H1 (cell line): ENCODE measurements around the gene CELF3. TPM values are rescaled to one million over a fixed set of nuclear protein-coding genes. Genes with fewer than 3 reads are reported as not detected.

Source experiments
- CTCF ChIA-PET: fragments of 300-600 bp; sonication (Branson Sonifier 250); formaldehyde crosslinking; loops from one replicate; lab custom pipeline; 2021; ENCODE audit not compliant: partially characterized antibody; lab: Charles Lee
- POLR2A ChIA-PET: fragments of 300-600 bp; sonication (Branson Sonifier 250); formaldehyde crosslinking; loops from one replicate; lab custom pipeline; 2021; ENCODE audit warnings: inconsistent platforms; ENCODE audit not compliant: partially characterized antibody; lab: Charles Lee
- DNase-seq, 2 experiments: peaks; one replicate each; pipeline versions ENCODE4 v3.0.0 to v3.0.0-alpha.2; 2010 to 2022; ENCODE audit warnings: low spot score in 2 of 2, low read depth in 1 of 2, mixed read lengths in 1 of 2
- FAIRE-seq: peaks from 2 replicates; lab custom pipeline; 2011; peaks lifted over from hg19 to GRCh38; lab: Jason Lieb, UNC
- H2AFZ ChIP-seq: 2 replicates; pipeline ENCODE4 v1.8.1; 2012; ENCODE audit warnings: low read length, inconsistent platforms
- H2AK5ac ChIP-seq: 2 replicates; pipeline ENCODE4 v1.6.1; 2013; ENCODE audit warnings: low read depth, low read length
- H2BK120ac ChIP-seq: replicated peaks from 2 replicates; pipeline ENCODE3; 2013; ENCODE audit warnings: low read depth, low read length, inconsistent platforms
- H2BK12ac ChIP-seq: 2 replicates; pipeline ENCODE4 v1.6.1; 2013; ENCODE audit warnings: low read depth, low read length
- H2BK15ac ChIP-seq: 2 replicates; pipeline ENCODE4 v1.6.1; 2013; ENCODE audit warnings: low read length
- H2BK20ac ChIP-seq: 2 replicates; pipeline ENCODE4 v1.6.1; 2013; ENCODE audit warnings: low read length
- H2BK5ac ChIP-seq: 2 replicates; pipeline ENCODE4 v1.6.1; 2013; ENCODE audit warnings: low read depth, low read length
- H3K14ac ChIP-seq: 2 replicates; pipeline ENCODE4 v1.6.1; 2013; ENCODE audit warnings: inconsistent platforms; ENCODE audit not compliant: insufficient read length
- H3K18ac ChIP-seq: 2 replicates; pipeline ENCODE4 v1.6.1; 2013; ENCODE audit warnings: low read length; ENCODE audit errors: extremely low read depth
- H3K23ac ChIP-seq: 2 replicates; pipeline ENCODE4 v1.6.1; 2013; ENCODE audit warnings: inconsistent platforms; ENCODE audit not compliant: insufficient read length
- H3K23me2 ChIP-seq: 2 replicates; pipeline ENCODE4 v1.6.1; 2013; ENCODE audit warnings: low read depth, low read length
- H3K27ac ChIP-seq: 2 replicates; pipeline ENCODE4 v1.6.1; 2011; ENCODE audit warnings: low read depth, low read length, inconsistent platforms
- H3K27me3 ChIP-seq, 4 experiments: replicated peaks in 1 of 4; 1 replicate in 1 of 4; 2 replicates in 3 of 4; pipeline versions ENCODE4 v1.6.1 to v1.8.1; 2011 to 2013; ENCODE audit warnings: low read length in 3 of 4, mild to moderate bottlenecking in 3 of 4, inconsistent platforms in 2 of 4, mixed read lengths in 2 of 4, moderate library complexity in 1 of 4; ENCODE audit not compliant: control insufficient read depth in 3 of 4, insufficient read depth in 3 of 4; ENCODE audit errors: extremely low read depth in 1 of 4
- H3K36me3 ChIP-seq, 4 experiments: 2 replicates each; pipeline versions ENCODE4 v1.6.1 to v1.8.1; 2011 to 2013; ENCODE audit warnings: mild to moderate bottlenecking in 4 of 4, low read length in 3 of 4, moderate library complexity in 2 of 4, control low read depth in 1 of 4, inconsistent platforms in 1 of 4; ENCODE audit not compliant: insufficient read depth in 4 of 4, control insufficient read depth in 2 of 4
- H3K4ac ChIP-seq: replicated peaks from 2 replicates; pipeline ENCODE3; 2013; ENCODE audit warnings: low read length, low read depth, mixed read lengths, inconsistent platforms; ENCODE audit not compliant: insufficient read length
- H3K4me1 ChIP-seq, 4 experiments: replicated peaks in 1 of 4; 1 replicate in 1 of 4; 2 replicates in 3 of 4; pipeline versions ENCODE4 v1.6.1 to v1.8.1; 2011 to 2013; ENCODE audit warnings: low read length in 3 of 4, inconsistent platforms in 2 of 4, mixed read lengths in 1 of 4; ENCODE audit not compliant: insufficient read depth in 4 of 4, control insufficient read depth in 3 of 4
- H3K4me2 ChIP-seq, 2 experiments: 2 replicates each; pipeline versions ENCODE4 v1.6.1 to v1.8.1; 2011 to 2013; ENCODE audit warnings: low read depth in 2 of 2, low read length in 2 of 2, control low read depth in 1 of 2, inconsistent platforms in 1 of 2, mild to moderate bottlenecking in 1 of 2; ENCODE audit not compliant: insufficient read depth in 1 of 2
- H3K4me3 ChIP-seq, 4 experiments: fragments of 200-600, 300-600 bp in 1 of 4; sonication (generic), shearing (Covaris generic), sonication (Bioruptor Twin) in 1 of 4; 2 replicates each; pipeline versions ENCODE4 v1.5.1 to v1.8.1; 2011 to 2016; ENCODE audit warnings: low read length in 4 of 4, low read depth in 3 of 4, control low read depth in 2 of 4, inconsistent platforms in 2 of 4, mild to moderate bottlenecking in 2 of 4, mixed read lengths in 1 of 4, moderate library complexity in 1 of 4; ENCODE audit not compliant: insufficient read depth in 2 of 4; ENCODE audit errors: extremely low read depth in 1 of 4
- H3K56ac ChIP-seq: replicated peaks from 2 replicates; pipeline ENCODE3; 2013; ENCODE audit warnings: low read depth, mild to moderate bottlenecking, mixed read lengths, low read length, inconsistent platforms; ENCODE audit not compliant: insufficient read length
- H3K79me1 ChIP-seq: 2 replicates; pipeline ENCODE4 v1.6.1; 2013; ENCODE audit warnings: low read depth, low read length, control low read depth
- H3K79me2 ChIP-seq, 2 experiments: 2 replicates each; pipeline versions ENCODE4 v1.6.1 to v1.8.1; 2012 to 2013; ENCODE audit warnings: low read length in 2 of 2, mild to moderate bottlenecking in 2 of 2, inconsistent platforms in 1 of 2; ENCODE audit not compliant: insufficient read depth in 2 of 2, control insufficient read depth in 1 of 2
- H3K9ac ChIP-seq, 4 experiments: replicated peaks in 1 of 4; 1 replicate in 1 of 4; 2 replicates in 3 of 4; pipeline versions ENCODE4 v1.6.1 to v1.8.1; 2011 to 2013; ENCODE audit warnings: low read depth in 3 of 4, low read length in 3 of 4, control low read depth in 2 of 4, mild to moderate bottlenecking in 2 of 4, moderate library complexity in 2 of 4, inconsistent platforms in 1 of 4; ENCODE audit errors: extremely low read depth in 1 of 4
- H3K9me3 ChIP-seq, 2 experiments: 2 replicates each; pipeline versions ENCODE4 v1.6.1 to v1.8.1; 2012 to 2013; ENCODE audit warnings: mild to moderate bottlenecking in 2 of 2, moderate library complexity in 2 of 2, control low read depth in 1 of 2, inconsistent platforms in 1 of 2, low read depth in 1 of 2, low read length in 1 of 2, mixed read lengths in 1 of 2; ENCODE audit not compliant: insufficient read depth in 2 of 2
- H4K20me1 ChIP-seq, 2 experiments: replicated peaks in 1 of 2; 2 replicates each; pipeline versions ENCODE3 to v1.8.1; 2011 to 2013; ENCODE audit warnings: inconsistent platforms in 2 of 2, low read length in 2 of 2, mild to moderate bottlenecking in 1 of 2; ENCODE audit not compliant: insufficient read depth in 2 of 2, control insufficient read depth in 1 of 2
- H4K5ac ChIP-seq: 2 replicates; pipeline ENCODE4 v1.6.1; 2013; ENCODE audit warnings: low read length, low read depth, mixed read lengths, inconsistent platforms; ENCODE audit not compliant: insufficient read length
- H4K8ac ChIP-seq: 2 replicates; pipeline ENCODE4 v1.8.0; 2013; ENCODE audit warnings: mild to moderate bottlenecking, moderate library complexity, low read length, inconsistent platforms; ENCODE audit not compliant: insufficient read depth; ENCODE audit errors: extremely low read depth
- H4K91ac ChIP-seq: replicated peaks from 2 replicates; pipeline ENCODE3; 2013; ENCODE audit warnings: low read length, mixed read lengths, inconsistent platforms; ENCODE audit not compliant: insufficient read length
- ATF3 ChIP-seq: IDR thresholded peaks from 2 replicates; pipeline ENCODE4 v1.6.1; 2011; ENCODE audit warnings: low read depth, mild to moderate bottlenecking, low read length; ENCODE audit not compliant: insufficient read depth
- CREB1 ChIP-seq: IDR thresholded peaks from 2 replicates; pipeline ENCODE4 v1.6.1; 2012; ENCODE audit warnings: inconsistent platforms
- HDAC2 ChIP-seq, 2 experiments: fragments of 300-600 bp in 1 of 2; sonication (generic) in 1 of 2; IDR thresholded peaks; 2 replicates each; pipeline ENCODE4 v1.6.1; 2011 to 2012; ENCODE audit warnings: low read depth in 2 of 2, low read length in 2 of 2, mild to moderate bottlenecking in 2 of 2, moderate library complexity in 2 of 2, borderline replicate concordance in 1 of 2, inconsistent platforms in 1 of 2
- KDM1A ChIP-seq: fragments of 200-600, 300-600 bp; sonication (generic); IDR thresholded peaks from 2 replicates; pipeline ENCODE4 v1.7.1; 2016; ENCODE audit warnings: mild to moderate bottlenecking, low read length, borderline replicate concordance
- KDM4A ChIP-seq: IDR thresholded peaks from one replicate; pipeline ENCODE4 v1.7.1; 2012; ENCODE audit warnings: low read depth, mild to moderate bottlenecking, moderate library complexity, low read length, inconsistent platforms; ENCODE audit not compliant: severe bottlenecking
- POLR2AphosphoS5 ChIP-seq: IDR thresholded peaks from 2 replicates; pipeline ENCODE4 v1.6.1; 2011; ENCODE audit warnings: low read depth, low read length
- RBBP5 ChIP-seq: IDR thresholded peaks from 2 replicates; pipeline ENCODE4 v1.7.1; 2012; ENCODE audit warnings: low read depth, mild to moderate bottlenecking, inconsistent platforms, low read length, moderate library complexity, borderline replicate concordance
- RFX5 ChIP-seq: IDR thresholded peaks from 2 replicates; pipeline ENCODE4 v1.6.1; 2011; ENCODE audit warnings: low read depth, low read length, improper control_type of control experiment, borderline replicate concordance
- SP2 ChIP-seq: IDR thresholded peaks from 2 replicates; pipeline ENCODE4 v1.6.1; 2012; ENCODE audit warnings: mild to moderate bottlenecking, low read length, inconsistent platforms
- TAF7 ChIP-seq: optimal IDR thresholded peaks from 2 replicates; pipeline ENCODE3; 2011; ENCODE audit warnings: low read depth, mild to moderate bottlenecking, inconsistent platforms, low read length, moderate library complexity, borderline replicate concordance
- ZNF274 ChIP-seq: IDR thresholded peaks from 2 replicates; pipeline ENCODE4 v1.7.0; 2012; ENCODE audit warnings: low read length, borderline replicate concordance; ENCODE audit errors: extremely low read depth
- WGBS, 2 experiments: shearing (Covaris generic) in 1 of 2; methylation state at CpG; one replicate each; pipeline versions ENCODE4 v1.1.6 to v1.1.7; 2013 to 2015; ENCODE audit warnings: low lambda C conversion rate in 2 of 2, mixed read lengths in 2 of 2, inconsistent platforms in 1 of 2, low coverage in 1 of 2, missing lambda C conversion rate in 1 of 2; ENCODE audit not compliant: insufficient replicate concordance in 2 of 2, insufficient coverage in 1 of 2, insufficient read length in 1 of 2; ENCODE audit errors: extremely low coverage in 1 of 2, missing lambda C conversion rate in 1 of 2; 5-methylcytosine and 5-hydroxymethylcytosine counted together
- polyA plus RNA-seq, 7 experiments: library from polyadenylated mRNA; depleted of rRNA in 3 of 7; stranded (reverse) in 5 of 7; unstranded in 2 of 7; fragments of >200 nt in 5 of 7; fragments of 200-250 nt in 2 of 7; gene quantifications; 1 replicate in 5 of 7; 2 replicates in 1 of 7; 4 replicates in 1 of 7; pipeline versions ENCODE4 v1.2.1 to v1.2.3, GENCODE V29; 2011 to 2013; ENCODE audit warnings: missing spikeins in 2 of 7, mixed read lengths in 2 of 7
- total RNA-seq: library from RNA; stranded (reverse); fragmentation: NEBNext Ultra II Directional; extraction: Animal tissue kit (Norgen Biotek cat#: 25700); gene quantifications from 2 replicates; pipeline ENCODE4 v1.2.1, GENCODE V29; 2021

Gene CELF3
- total and polyA plus RNA-seq, 2 of the 8 experiments (the other 6 are each of a cell fraction or from before 2014, with no cell fraction given) = 0.34 to 1.2 TPM

DNA sequence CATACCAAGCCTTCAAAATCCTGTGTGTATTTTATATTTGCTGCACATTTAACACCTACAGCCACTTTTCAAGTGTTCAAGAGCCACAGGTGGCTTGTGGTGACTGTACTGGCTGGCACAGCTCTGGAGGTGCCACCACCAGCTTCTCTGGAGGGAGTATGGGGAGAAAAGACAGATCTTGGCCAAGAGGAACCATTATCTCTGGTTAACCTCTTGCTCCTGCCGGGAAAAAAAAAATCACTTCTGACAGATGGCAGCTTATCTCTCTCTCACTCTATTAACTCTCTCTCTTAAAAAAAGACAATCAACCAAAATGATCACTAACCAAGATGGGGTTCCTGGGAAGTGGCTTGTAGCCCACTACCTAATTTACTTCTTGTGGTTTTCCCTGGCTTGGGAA, 3.5 kb upstream of the CELF3 start:
- CTCF ChIA-PET = interaction anchor here (0.6 to 1.9 kb wide), 5 partner anchors 13 to 283 kb away, joined by 3 to 10 read pairs (median 3); no protein-coding TSS in a partner anchor
- Histone ChIP-seq H3K4me1 (peaks cover 2 to 12% (median 5%) of the 10 kb centered on the region in 4 experiments), H4K5ac (no peak overlapping the region), H3K36me3 (no peaks in the 10 kb centered on the region), H3K14ac (no peak overlapping the region), H3K27me3 (peaks cover 6 to 34% (median 28%) of the 10 kb centered on the region in 4 experiments), H3K9ac (no peak overlapping the region), H3K23ac (no peak overlapping the region), H3K79me1 (no peaks in the 10 kb centered on the region; the same call in 1 of the 2 replicates), H2AFZ (no peak overlapping the region), H4K91ac (no peak overlapping the region)
- TF ChIP-seq CREB1 = no peak
- TF ChIP-seq RBBP5 = no peak
- TF ChIP-seq ZNF274 = no peak
- no peak for TF ChIP-seq KDM1A
- no peak for TF ChIP-seq TAF7
- no peak for TF ChIP-seq ATF3
- no peak for TF ChIP-seq SP2
- no peak for TF ChIP-seq HDAC2 (IDR thresholded peaks at IDR 0.05; ENCODE audit: borderline replicate concordance in 1 of 2, low read depth in 2 of 2, low read length in 2 of 2)
- TF ChIP-seq POLR2AphosphoS5 = no peak
- TF ChIP-seq KDM4A = no peak
- no peak for TF ChIP-seq RFX5
- TF ChIP-seq, all 59 proteins: peak for 0
- no peak overlapping the region for H3K4ac ChIP-seq
- H3K4me2 ChIP-seq = no peak overlapping the region; a peak in 1 of 4 replicates
- H2BK20ac ChIP-seq = no peak overlapping the region
- DNase-seq (no peak), FAIRE-seq (no peak)
- H2BK5ac ChIP-seq = no peak overlapping the region
- WGBS, 2 experiments = 70% methylated on average over 1 of the region's 1 CpG; no CpG with 5 or more reads in 1 of the 2 experiments
- peaks cover 11% of the 10 kb centered on the region; the same call in 1 of the 2 replicates for H3K23me2 ChIP-seq
- H3K4me3 ChIP-seq = no peak overlapping the region
- no peak overlapping the region for H2BK12ac ChIP-seq
- no peaks in the 10 kb centered on the region for H3K79me2 ChIP-seq
- no peak overlapping the region for H4K8ac ChIP-seq
- peaks cover 0 to 1% of the 10 kb centered on the region in 2 experiments for H4K20me1 ChIP-seq
- no peak overlapping the region for H3K27ac ChIP-seq
- no peak overlapping the region for H3K56ac ChIP-seq
- no peak overlapping the region for H3K18ac ChIP-seq
- no peak overlapping the region for H2AK5ac ChIP-seq
- H2BK15ac ChIP-seq = no peak overlapping the region
- H2BK120ac ChIP-seq = no peak overlapping the region
- H3K9me3 ChIP-seq = no peaks in the 10 kb centered on the region
- POLR2A ChIA-PET = interaction anchor here (1.2 to 1.8 kb wide), 4 partner anchors 13 to 180 kb away, joined by 3 to 6 read pairs (median 4); partner anchors contain the start of genes MRPL9 and TUFT1
